MCF 10A (cell line): ENCODE measurements around the gene LHX3. TPM values are rescaled to one million over a fixed set of nuclear protein-coding genes. Genes with fewer than 3 reads are reported as not detected.

Experiments used
- BruUV-seq: library from RNA; stranded (reverse); fragments of 400-500 nt; replicated peaks from 2 replicates; lab custom pipeline; 2021; lab: Mats Ljungman, UMichigan
- CTCF ChIA-PET: fragments of 300-600 bp; sonication (Branson Sonifier 250); formaldehyde crosslinking; extraction: SDS; loops from one replicate; lab custom pipeline; 2021; ENCODE audit warnings: antibody characterized with exemption, inconsistent platforms; lab: Yijun Ruan, JAX
- POLR2A ChIA-PET: fragments of 300-600, 350-650 bp; sonication (Branson Sonifier 250); formaldehyde crosslinking; extraction: SDS; loops from one replicate; lab custom pipeline; 2020; ENCODE audit warnings: antibody characterized with exemption, inconsistent platforms; lab: Yijun Ruan, JAX
- DNase-seq: peaks from one replicate; pipeline ENCODE4 v3.0.0-alpha.2; 2018; ENCODE audit not compliant: unreplicated experiment
- H3K27ac Mint-ChIP-seq: one replicate; pipeline ENCODE4 v1.8.0; 2022; ENCODE audit warnings: mild to moderate bottlenecking, low read depth, mixed read lengths; ENCODE audit not compliant: unreplicated experiment
- H3K27me3 Mint-ChIP-seq: one replicate; pipeline ENCODE4 v1.8.0; 2022; ENCODE audit warnings: mixed read lengths; ENCODE audit not compliant: insufficient read depth, unreplicated experiment
- H3K36me3 Mint-ChIP-seq: one replicate; pipeline ENCODE4 v1.8.0; 2022; ENCODE audit warnings: mild to moderate bottlenecking, moderate library complexity, mixed read lengths; ENCODE audit not compliant: insufficient read depth, unreplicated experiment
- H3K4me1 Mint-ChIP-seq: one replicate; pipeline ENCODE4 v1.8.0; 2022; ENCODE audit warnings: mixed read lengths; ENCODE audit not compliant: insufficient read depth, unreplicated experiment
- H3K4me3 Mint-ChIP-seq: one replicate; pipeline ENCODE4 v1.8.0; 2022; ENCODE audit warnings: mild to moderate bottlenecking, moderate library complexity, mixed read lengths; ENCODE audit not compliant: unreplicated experiment
- H3K9me3 Mint-ChIP-seq: one replicate; pipeline ENCODE4 v1.8.0; 2022; ENCODE audit warnings: mixed read lengths; ENCODE audit not compliant: unreplicated experiment
- intact Hi-C: fragments of 100-400 bp; cut with micrococcal nuclease; formaldehyde crosslinking; loops from 2 replicates; pipeline ENCODE4 v1.14.1; 2022
- total RNA-seq: library from RNA; stranded (reverse); gene quantifications from 2 replicates; pipeline ENCODE4 v1.2.3, GENCODE V29; 2022
- TF ChIP-seq, protein P1 (sequence below): fragments of 200-600 bp; IDR thresholded peaks from one replicate; pipeline ENCODE4 v1.8.0; 2022; ENCODE audit warnings: antibody characterized with exemption, mild to moderate bottlenecking; ENCODE audit not compliant: unreplicated experiment

The LHX3 gene
- total RNA-seq, 1 experiment from 2014 or later, result 0.26 TPM

DNA sequence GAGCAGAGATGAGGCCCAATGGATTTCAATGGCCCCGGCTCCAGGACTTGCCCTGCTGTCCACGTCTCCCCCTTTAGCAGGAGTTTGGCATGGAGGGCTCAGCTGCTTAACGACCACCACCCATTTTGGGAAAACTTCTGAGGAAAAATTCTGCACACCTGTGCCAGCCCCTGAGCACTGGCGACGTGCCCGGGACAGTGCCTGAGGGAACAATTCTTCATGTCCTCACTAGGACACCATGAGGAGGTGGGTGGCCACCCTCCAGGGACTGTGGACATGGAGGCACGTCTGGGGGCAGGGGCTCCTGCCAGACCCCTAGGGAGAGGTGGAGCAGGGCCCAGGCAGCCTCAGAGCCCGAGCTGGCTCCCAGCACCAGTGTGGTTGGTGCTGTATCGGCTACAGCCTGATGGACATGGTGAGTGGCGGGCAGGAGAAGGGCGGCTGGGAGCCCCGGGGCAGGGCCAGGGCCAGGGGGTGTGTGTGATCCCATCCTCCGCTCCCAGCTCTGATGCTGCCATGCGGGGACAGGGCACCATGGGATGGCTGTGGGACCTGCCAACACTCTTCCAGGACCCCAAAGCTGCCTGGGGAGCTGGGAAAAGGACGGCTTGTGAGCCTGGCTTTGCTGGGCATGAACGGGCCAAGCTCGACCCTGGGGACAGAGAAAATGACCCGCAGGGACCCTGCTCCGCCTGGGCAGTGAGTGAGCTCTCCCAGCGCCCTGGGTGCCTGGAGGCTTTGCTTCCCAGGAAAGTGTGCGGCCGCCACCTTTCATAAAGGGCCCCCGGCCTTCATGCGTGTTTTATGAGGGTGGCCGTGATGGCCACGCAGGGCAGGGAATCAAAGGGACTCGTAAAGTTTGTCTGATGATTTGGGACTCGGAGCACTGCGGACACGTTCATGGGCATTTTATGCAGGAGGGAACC, 44.3 kb upstream of the LHX3 start:
- no TSS peak for BruUV-seq
- DNase-seq, result no peak
- intact Hi-C loops, result no loop called here
- H3K9me3 Mint-ChIP-seq, result no peaks in the 10 kb centered on the region
- peaks cover 7% of the 10 kb centered on the region for H3K36me3 Mint-ChIP-seq
- ChIA-PET POLR2A (no interaction called here), CTCF (interaction anchor here (0.6 to 1.6 kb wide), 2 partner anchors 18 to 22 kb away, joined by 3 read pairs; no protein-coding TSS in a partner anchor)
- H3K27me3 Mint-ChIP-seq, result no peaks in the 10 kb centered on the region
- TF ChIP-seq, protein P1, sequence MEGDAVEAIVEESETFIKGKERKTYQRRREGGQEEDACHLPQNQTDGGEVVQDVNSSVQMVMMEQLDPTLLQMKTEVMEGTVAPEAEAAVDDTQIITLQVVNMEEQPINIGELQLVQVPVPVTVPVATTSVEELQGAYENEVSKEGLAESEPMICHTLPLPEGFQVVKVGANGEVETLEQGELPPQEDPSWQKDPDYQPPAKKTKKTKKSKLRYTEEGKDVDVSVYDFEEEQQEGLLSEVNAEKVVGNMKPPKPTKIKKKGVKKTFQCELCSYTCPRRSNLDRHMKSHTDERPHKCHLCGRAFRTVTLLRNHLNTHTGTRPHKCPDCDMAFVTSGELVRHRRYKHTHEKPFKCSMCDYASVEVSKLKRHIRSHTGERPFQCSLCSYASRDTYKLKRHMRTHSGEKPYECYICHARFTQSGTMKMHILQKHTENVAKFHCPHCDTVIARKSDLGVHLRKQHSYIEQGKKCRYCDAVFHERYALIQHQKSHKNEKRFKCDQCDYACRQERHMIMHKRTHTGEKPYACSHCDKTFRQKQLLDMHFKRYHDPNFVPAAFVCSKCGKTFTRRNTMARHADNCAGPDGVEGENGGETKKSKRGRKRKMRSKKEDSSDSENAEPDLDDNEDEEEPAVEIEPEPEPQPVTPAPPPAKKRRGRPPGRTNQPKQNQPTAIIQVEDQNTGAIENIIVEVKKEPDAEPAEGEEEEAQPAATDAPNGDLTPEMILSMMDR, result no peak
- H3K4me1 Mint-ChIP-seq, result peaks cover 7% of the 10 kb centered on the region
- H3K27ac Mint-ChIP-seq, result no peak overlapping the region
- no peak overlapping the region for H3K4me3 Mint-ChIP-seq

DNA sequence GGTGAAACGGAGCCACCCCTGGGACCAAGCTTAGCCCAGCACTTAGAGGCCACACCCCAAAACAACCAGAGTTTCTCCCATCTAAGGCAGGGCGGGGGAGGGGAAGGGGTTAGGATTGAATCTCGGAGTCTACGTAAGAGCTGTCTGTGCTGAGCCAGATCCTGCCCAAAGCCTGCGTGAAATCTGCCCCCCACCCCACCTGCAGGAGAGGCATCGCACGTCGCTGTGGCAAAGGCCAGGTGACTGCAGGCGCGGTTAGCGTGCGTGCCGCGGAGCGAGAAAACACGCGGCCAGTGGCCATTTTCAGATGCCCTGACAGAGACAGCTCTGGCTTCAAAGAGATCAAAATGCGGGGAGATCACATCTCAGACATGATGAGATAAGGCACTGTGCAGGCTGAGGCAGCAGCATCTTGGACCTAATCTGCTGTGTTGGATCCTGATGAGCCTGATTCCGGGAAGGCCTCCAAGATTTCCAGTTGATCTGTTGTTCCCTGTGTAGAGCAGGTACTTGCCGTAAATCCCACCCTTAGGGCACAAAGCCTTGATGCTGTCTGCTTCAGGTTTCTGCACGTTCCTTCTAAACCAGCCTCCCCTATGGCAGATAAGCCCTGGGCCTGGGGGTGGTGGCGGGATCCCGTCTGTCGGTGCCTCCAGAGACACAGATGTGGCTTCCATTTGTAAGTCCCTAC, 43.2 kb upstream of the LHX3 start:
- CTCF ChIA-PET, result interaction anchor here (0.6 to 0.7 kb wide), 2 partner anchors 21 to 23 kb away, joined by 3 read pairs; no protein-coding TSS in a partner anchor
- no peak for DNase-seq
- no peaks in the 10 kb centered on the region for H3K27me3 Mint-ChIP-seq
- H3K27ac Mint-ChIP-seq, result no peak overlapping the region
- H3K9me3 Mint-ChIP-seq, result no peaks in the 10 kb centered on the region
- H3K4me3 Mint-ChIP-seq, result no peak overlapping the region
- TF ChIP-seq, protein P1, result no peak
- POLR2A ChIA-PET, result no interaction called here
- no TSS peak for BruUV-seq
- peaks cover 7% of the 10 kb centered on the region for H3K36me3 Mint-ChIP-seq
- intact Hi-C loops, result no loop called here
- H3K4me1 Mint-ChIP-seq, result peaks cover 18% of the 10 kb centered on the region

DNA sequence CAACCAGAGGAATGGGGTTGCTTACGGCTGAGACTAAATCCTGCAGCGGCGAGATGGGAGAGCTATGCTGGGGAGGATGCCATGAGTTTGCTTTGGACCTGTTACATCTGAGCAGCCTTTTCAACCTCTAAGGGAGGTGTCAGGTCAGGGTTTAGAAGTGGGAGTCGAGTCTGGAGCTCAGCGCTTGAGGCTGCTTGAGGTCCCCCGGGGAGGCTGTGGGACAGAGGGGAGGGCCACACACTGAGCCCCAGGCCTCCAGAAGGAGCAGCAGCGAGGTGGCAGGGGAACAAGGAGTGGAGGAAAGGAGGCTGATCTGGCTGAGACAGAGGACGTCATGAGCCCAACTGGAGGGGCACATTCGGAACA, 42.6 kb upstream of the LHX3 start:
- peaks cover 7% of the 10 kb centered on the region for H3K36me3 Mint-ChIP-seq
- H3K27ac Mint-ChIP-seq, result no peak overlapping the region
- intact Hi-C loops, result no loop called here
- H3K4me3 Mint-ChIP-seq, result no peak overlapping the region
- BruUV-seq, result no TSS peak
- H3K4me1 Mint-ChIP-seq, result peaks cover 22% of the 10 kb centered on the region
- TF ChIP-seq, protein P1, result no peak
- DNase-seq, result no peak
- no peaks in the 10 kb centered on the region for H3K9me3 Mint-ChIP-seq
- CTCF ChIA-PET, result interaction anchor here (0.7 kb wide), 1 partner anchor 22 kb away, joined by 3 read pairs; no protein-coding TSS in a partner anchor
- no peaks in the 10 kb centered on the region for H3K27me3 Mint-ChIP-seq
- POLR2A ChIA-PET, result no interaction called here
